Transverse colon (tissue), 4 donors: ENCODE measurements around the gene AOAH. TPM values are rescaled to one million over a fixed set of nuclear protein-coding genes. Genes with fewer than 3 reads are reported as not detected.

Source experiments
- DNase-seq: peaks from one replicate; pipeline ENCODE4 v3.0.0-alpha.2; 2019
- H3K27ac ChIP-seq, 4 donors: fragments of 200-600 bp; sonication (generic); 2 replicates each; pipeline ENCODE4 v1.5.1; 2016 to 2018; ENCODE audit warnings: inconsistent platforms in 4 of 4
- H3K27me3 ChIP-seq: fragments of 200-600 bp; sonication (generic); 2 replicates; pipeline ENCODE4 v1.5.1; 2017; ENCODE audit warnings: inconsistent platforms
- H3K36me3 ChIP-seq, 4 donors: fragments of 200-600 bp; sonication (generic); 2 replicates each; pipeline ENCODE4 v1.5.1; 2017 to 2019; ENCODE audit warnings: inconsistent platforms in 4 of 4
- H3K4me1 ChIP-seq, 4 donors: fragments of 200-600 bp; sonication (generic); 2 replicates each; pipeline ENCODE4 v1.5.1; 2017 to 2020; ENCODE audit warnings: inconsistent platforms in 4 of 4
- H3K4me3 ChIP-seq, 4 donors: fragments of 200-600 bp; sonication (generic); 1 replicate in 1 of 4; 2 replicates in 3 of 4; pipeline versions ENCODE4 v1.5.1 to v1.6.1; 2017 to 2019; ENCODE audit warnings: inconsistent platforms in 4 of 4
- H3K9me3 ChIP-seq, 2 donors: fragments of 200-600 bp; sonication (generic); 2 replicates each; pipeline ENCODE4 v1.5.1; 2017 to 2019; ENCODE audit warnings: inconsistent platforms in 2 of 2
- EP300 ChIP-seq: sonication (generic); formaldehyde crosslinking; IDR thresholded peaks from one replicate; pipeline ENCODE4 v1.6.1; 2017; ENCODE audit warnings: antibody characterized with exemption, low read depth
- POLR2A ChIP-seq: fragments of 450-650 bp; IDR thresholded peaks from one replicate; pipeline ENCODE4 v1.6.1; 2016; ENCODE audit warnings: antibody characterized with exemption, mild to moderate bottlenecking, moderate library complexity
- POLR2AphosphoS5 ChIP-seq, 3 donors: sonication (generic); formaldehyde crosslinking; IDR thresholded peaks; one replicate each; pipeline ENCODE4 v1.6.1; 2016; ENCODE audit warnings: antibody characterized with exemption in 3 of 3
- WGBS, 2 donors: methylation state at CpG; one replicate each; pipeline ENCODE4 v1.1.5; 2018; ENCODE audit warnings: low coverage in 1 of 2; 5-methylcytosine and 5-hydroxymethylcytosine counted together
- in situ Hi-C, 4 donors: fragments of 200-750 bp; cut with MboI; loops; one replicate each; pipeline versions ENCODE4 v1.15.0 to v1.15.1; 2017; ENCODE audit warnings: low sequenced_read_pairs in 3 of 4, low pct_ligation_motif_present in 1 of 4, low pct_unique_long_range_greater_than_20kb in 1 of 4
- intact Hi-C: fragments of 100-400 bp; cut with DNase I; formaldehyde crosslinking; loops from one replicate; pipeline ENCODE4 v1.15.1; 2023; ENCODE audit warnings: low total_unique reads
- total RNA-seq, 4 donors: library from RNA; depleted of rRNA; stranded (reverse); fragments of >200 nt; gene quantifications; one replicate each; pipeline ENCODE4 v1.1.0, GENCODE V29; 2016
- TF ChIP-seq, protein P1 (sequence below), 5 experiments: fragments of 200-600 bp in 3 of 5; fragments of 450-650 bp in 2 of 5; sonication (generic) in 3 of 5; IDR thresholded peaks; 1 replicate in 2 of 5; 2 replicates in 3 of 5; pipeline ENCODE4 v1.5.1; 2016 to 2017; ENCODE audit warnings: antibody characterized with exemption in 5 of 5, inconsistent platforms in 3 of 5, mild to moderate bottlenecking in 2 of 5, moderate library complexity in 1 of 5

Gene AOAH
- total RNA-seq, 4 donors from 2014 or later = 82.8 to 139 (median 102) TPM

GRCh38 chr7:36654436-36654835 lies 69.9 kb downstream of the AOAH start:
- H3K9me3 ChIP-seq = no peaks in the 10 kb centered on the region
- TF ChIP-seq POLR2A (no peak), EP300 (no peak), POLR2AphosphoS5 (IDR thresholded peaks at IDR 0.05) (no peak)
- TF ChIP-seq, protein P1, sequence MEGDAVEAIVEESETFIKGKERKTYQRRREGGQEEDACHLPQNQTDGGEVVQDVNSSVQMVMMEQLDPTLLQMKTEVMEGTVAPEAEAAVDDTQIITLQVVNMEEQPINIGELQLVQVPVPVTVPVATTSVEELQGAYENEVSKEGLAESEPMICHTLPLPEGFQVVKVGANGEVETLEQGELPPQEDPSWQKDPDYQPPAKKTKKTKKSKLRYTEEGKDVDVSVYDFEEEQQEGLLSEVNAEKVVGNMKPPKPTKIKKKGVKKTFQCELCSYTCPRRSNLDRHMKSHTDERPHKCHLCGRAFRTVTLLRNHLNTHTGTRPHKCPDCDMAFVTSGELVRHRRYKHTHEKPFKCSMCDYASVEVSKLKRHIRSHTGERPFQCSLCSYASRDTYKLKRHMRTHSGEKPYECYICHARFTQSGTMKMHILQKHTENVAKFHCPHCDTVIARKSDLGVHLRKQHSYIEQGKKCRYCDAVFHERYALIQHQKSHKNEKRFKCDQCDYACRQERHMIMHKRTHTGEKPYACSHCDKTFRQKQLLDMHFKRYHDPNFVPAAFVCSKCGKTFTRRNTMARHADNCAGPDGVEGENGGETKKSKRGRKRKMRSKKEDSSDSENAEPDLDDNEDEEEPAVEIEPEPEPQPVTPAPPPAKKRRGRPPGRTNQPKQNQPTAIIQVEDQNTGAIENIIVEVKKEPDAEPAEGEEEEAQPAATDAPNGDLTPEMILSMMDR (IDR thresholded peaks at IDR 0.05) = no peak
- H3K4me1 ChIP-seq = peaks cover 3 to 42% (median 16%) of the 10 kb centered on the region in 4 donors
- in situ Hi-C loops (loop anchor here in 2 of 4 donors (25.0 kb wide), 1 partner anchor 533 kb away; no protein-coding TSS in a partner anchor), intact Hi-C loops (no loop called here)
- no peak overlapping the region for H3K27ac ChIP-seq
- H3K27me3 ChIP-seq = no peaks in the 10 kb centered on the region
- no peaks in the 10 kb centered on the region for H3K36me3 ChIP-seq
- H3K4me3 ChIP-seq = no peak overlapping the region
- no peak for DNase-seq
- 77 to 85% methylated on average over 6 of the region's 6 CpGs for WGBS, 2 donors

GRCh38 chr7:36653663-36654355 lies 70.5 kb downstream of the AOAH start:
- Histone ChIP-seq H3K36me3 (no peaks in the 10 kb centered on the region), H3K4me1 (peaks cover 0 to 36% (median 10%) of the 10 kb centered on the region in 4 donors), H3K9me3 (no peaks in the 10 kb centered on the region), H3K4me3 (no peak overlapping the region), H3K27ac (peak overlapping the region in 2 of 4 donors; percentile 25 to 37), H3K27me3 (no peaks in the 10 kb centered on the region)
- 72 to 80% methylated on average over 11 of the region's 11 CpGs for WGBS, 2 donors
- no peak for TF ChIP-seq POLR2A
- TF ChIP-seq POLR2AphosphoS5 (IDR thresholded peaks at IDR 0.05) = no peak
- TF ChIP-seq, protein P1 (IDR thresholded peaks at IDR 0.05) = no peak
- TF ChIP-seq EP300 = no peak
- no peak for DNase-seq
- intact Hi-C loops (no loop called here), in situ Hi-C loops (loop anchor here in 2 of 4 donors (25.0 kb wide), 1 partner anchor 533 kb away; no protein-coding TSS in a partner anchor)

- intact Hi-C loops = no loop called here
- Histone ChIP-seq H3K27me3 (no peaks in the 10 kb centered on the region), H3K4me1 (peaks cover 0 to 29% (median 3%) of the 10 kb centered on the region in 4 donors), H3K4me3 (no peak overlapping the region), H3K27ac (peak overlapping the region in 2 of 4 donors; percentile 25 to 37), H3K36me3 (no peaks in the 10 kb centered on the region), H3K9me3 (no peaks in the 10 kb centered on the region)
- TF ChIP-seq EP300 (no peak), POLR2A (no peak), POLR2AphosphoS5 (IDR thresholded peaks at IDR 0.05) (no peak)
- TF ChIP-seq, protein P1 (IDR thresholded peaks at IDR 0.05) = no peak
- no peak for DNase-seq
- WGBS, 2 donors = 35 to 52% methylated on average over 3 of the region's 3 CpGs
- in situ Hi-C loops = loop anchor here in 2 of 4 donors (25.0 kb wide), 1 partner anchor 534 kb away; no protein-coding TSS in a partner anchor
Observed at GRCh38 chr7:36653008-36653662, 71.2 kb downstream of the AOAH start.

- 84 to 93% methylated on average over 4 to 5 of the region's 5 CpGs for WGBS, 2 donors
- Histone ChIP-seq H3K27me3 (no peaks in the 10 kb centered on the region), H3K4me1 (peaks cover 0 to 27% (median 1%) of the 10 kb centered on the region in 4 donors), H3K36me3 (no peaks in the 10 kb centered on the region), H3K4me3 (no peak overlapping the region), H3K9me3 (no peaks in the 10 kb centered on the region), H3K27ac (no peak overlapping the region)
- intact Hi-C loops = no loop called here
- TF ChIP-seq POLR2A = no peak
- TF ChIP-seq POLR2AphosphoS5 (IDR thresholded peaks at IDR 0.05) = no peak
- TF ChIP-seq, protein P1 (IDR thresholded peaks at IDR 0.05) = no peak
- TF ChIP-seq EP300 = no peak
- no peak for DNase-seq
- in situ Hi-C loops = loop anchor here in 2 of 4 donors (25.0 kb wide), 1 partner anchor 535 kb away; no protein-coding TSS in a partner anchor
Observed at GRCh38 chr7:36652431-36652830, 71.9 kb downstream of the AOAH start.
